A673 (cell line): Measurements from ENCODE around the gene DGKD.

Source experiments
- EZH2 ChIP-seq: fragments of 200-600 bp; sonication (generic); IDR thresholded peaks from 2 replicates; pipeline ENCODE4 v1.6.1; 2017; ENCODE audit warnings: borderline replicate concordance, low read depth, mild to moderate bottlenecking, mixed read lengths, antibody characterized with exemption, low read length; ENCODE audit not compliant: poor library complexity, severe bottlenecking
- TF ChIP-seq, protein P1 (sequence below): fragments of 300-800, 200-600 bp; sonication (generic); conservative IDR thresholded peaks from 2 replicates; pipeline ENCODE4 v1.5.1; 2017; ENCODE audit warnings: low read depth, mild to moderate bottlenecking, antibody characterized with exemption, low read length, moderate library complexity, mixed read lengths

DNA sequence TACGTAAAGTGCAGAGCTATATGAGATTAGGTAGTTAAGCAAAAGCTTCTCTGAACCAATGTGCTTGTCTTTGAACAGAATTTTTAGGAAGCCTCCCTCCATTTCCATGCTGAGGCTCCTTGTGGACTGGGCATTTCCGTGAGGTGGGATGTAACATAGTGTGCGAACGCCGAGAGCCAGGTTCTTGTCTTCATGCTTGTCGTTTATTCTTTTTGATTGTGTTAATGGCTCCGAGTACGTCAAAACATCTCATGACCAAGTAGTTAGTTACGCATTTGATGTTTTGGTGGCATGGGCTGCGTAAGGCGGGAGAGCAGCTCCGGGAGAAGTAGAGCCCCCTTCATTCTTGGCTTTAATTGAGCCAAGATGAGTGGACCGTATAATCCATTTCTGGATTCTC, 32.9 kb downstream of the DGKD start:
- TF ChIP-seq, protein P1, sequence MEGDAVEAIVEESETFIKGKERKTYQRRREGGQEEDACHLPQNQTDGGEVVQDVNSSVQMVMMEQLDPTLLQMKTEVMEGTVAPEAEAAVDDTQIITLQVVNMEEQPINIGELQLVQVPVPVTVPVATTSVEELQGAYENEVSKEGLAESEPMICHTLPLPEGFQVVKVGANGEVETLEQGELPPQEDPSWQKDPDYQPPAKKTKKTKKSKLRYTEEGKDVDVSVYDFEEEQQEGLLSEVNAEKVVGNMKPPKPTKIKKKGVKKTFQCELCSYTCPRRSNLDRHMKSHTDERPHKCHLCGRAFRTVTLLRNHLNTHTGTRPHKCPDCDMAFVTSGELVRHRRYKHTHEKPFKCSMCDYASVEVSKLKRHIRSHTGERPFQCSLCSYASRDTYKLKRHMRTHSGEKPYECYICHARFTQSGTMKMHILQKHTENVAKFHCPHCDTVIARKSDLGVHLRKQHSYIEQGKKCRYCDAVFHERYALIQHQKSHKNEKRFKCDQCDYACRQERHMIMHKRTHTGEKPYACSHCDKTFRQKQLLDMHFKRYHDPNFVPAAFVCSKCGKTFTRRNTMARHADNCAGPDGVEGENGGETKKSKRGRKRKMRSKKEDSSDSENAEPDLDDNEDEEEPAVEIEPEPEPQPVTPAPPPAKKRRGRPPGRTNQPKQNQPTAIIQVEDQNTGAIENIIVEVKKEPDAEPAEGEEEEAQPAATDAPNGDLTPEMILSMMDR: no peak
- no peak for TF ChIP-seq EZH2
